Measurements from ENCODE around the gene MME.
"Not testable (repeated sequence)": the region's sequence is repeated elsewhere in the genome, so short reads cannot be mapped to it uniquely, and the experiment has no call there.

The MME gene

DNA sequence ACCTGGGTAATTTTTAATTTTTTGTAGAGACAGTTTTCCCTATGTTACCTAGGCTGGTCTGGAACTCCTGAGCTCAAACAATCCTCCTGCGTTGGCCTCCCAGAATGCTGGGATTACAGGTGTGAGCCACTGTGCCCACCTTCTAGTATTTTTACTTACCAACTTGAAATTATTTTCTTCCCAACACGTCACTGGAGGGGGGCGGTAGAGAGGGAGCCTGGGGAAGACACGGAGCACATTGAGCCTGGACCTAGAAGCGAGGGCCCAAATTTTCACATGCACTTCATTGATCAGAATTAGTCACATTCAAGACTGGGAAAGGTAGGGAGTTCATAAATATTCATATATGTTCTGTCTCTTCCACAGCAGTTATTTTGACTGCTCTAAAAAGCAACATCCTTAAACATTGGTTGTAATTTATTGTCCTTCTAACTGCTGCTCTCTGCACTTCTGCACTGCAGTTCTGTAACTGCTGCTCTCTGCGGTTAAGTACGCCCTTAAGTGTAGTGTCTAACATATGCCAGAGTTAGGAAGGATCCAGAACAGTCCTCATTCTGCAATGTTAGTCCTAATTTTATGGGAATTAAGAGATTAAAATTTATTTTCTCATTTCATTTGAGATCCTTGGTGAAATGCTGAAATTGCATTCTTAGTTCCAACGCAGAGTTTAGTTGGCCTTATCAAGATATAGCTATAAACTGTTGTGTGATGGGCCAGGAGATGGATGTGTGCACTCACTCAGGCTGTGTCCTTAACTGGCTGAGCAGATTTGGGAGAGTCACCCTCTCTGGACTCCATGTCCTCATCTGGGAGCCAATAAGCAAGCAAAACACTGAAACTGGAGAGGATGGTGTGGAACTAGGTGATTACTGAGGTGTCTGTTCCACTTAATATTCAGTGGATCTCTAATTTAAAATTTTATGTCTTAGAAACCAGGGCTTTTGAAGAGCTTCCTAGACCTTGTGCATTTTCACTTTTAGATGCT lies 115.1 kb downstream of the MME start:
- DNase-seq = no peak

DNA sequence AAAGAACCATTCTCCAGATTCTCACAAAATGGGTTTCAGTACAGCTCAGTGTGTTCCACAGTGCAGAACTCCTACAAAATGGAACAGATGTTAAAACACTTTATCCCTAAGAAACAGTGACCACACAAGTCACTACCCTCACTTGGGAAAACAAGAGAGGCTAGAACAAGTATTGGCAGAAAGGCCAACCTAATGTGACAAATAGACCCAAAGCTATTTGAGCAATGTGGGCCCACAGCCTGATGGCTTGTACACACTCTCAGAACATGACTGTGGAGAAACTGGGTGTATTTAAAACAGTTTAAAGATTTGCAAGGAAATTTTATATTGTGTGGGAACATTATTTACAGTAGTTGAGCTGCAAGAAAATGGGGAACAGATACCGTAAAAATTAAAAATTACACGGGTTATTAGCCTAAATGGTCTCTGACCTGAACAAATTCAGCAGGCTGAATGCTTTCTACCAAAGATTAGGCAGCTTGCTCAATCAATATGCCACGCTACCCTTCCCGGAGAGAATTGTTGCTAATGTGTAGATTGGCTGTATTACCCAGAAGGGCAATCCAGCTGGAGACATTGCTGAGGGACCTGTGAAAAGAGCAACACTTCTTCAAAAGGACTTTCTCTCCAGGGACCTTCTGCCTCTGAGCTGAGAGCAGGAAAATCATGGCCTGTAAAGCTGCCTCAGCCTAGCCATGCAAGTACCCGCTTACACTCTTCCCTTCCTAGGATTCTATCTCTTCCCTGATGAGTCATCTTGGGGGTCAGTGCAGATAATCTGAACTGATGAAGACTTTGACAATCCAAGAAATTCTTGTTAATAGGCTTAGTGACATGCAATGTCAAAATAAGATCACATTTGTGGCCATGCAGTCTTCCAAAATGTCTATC lies 116.3 kb downstream of the MME start:
- DNase-seq = no peak

DNA sequence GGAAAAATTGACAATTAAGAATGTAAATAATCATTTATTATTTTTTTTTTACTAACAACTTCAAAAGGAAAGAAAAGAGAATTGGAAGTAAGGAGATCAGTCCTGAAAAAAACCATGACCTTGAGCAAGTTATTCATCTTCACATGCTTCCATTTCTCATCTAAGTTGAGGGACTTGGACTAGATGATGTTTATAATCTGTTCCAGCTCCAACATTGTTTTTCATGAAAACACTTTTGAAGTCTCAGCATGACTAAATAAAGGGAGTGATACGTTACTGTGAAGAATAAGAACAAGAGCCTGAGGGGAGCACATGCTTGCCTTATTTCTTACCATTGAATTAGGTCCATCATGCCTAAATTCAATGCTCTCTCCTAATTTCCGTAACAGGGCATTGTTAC lies 117.7 kb downstream of the MME start:
- DNase-seq = no peak

DNA sequence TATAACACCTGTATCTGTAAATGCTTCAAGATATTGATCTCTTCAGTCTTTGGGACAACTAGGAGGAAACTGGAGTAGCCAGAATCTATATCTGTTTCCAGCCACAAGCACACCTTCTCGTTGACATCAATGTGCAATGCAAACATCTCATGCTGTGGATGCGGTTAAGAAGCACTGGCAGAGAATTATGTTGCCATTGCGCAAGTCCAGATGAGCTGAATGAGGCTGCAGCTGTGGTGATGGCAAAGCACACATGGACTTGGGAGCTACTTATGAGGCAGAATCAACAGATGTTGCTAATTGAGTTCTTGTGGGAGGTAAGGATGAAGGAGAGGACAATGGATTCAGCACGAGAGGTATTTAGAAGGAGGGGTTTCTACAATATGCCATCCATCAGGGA lies 122.5 kb downstream of the MME start:
- DNase-seq = no peak

DNA sequence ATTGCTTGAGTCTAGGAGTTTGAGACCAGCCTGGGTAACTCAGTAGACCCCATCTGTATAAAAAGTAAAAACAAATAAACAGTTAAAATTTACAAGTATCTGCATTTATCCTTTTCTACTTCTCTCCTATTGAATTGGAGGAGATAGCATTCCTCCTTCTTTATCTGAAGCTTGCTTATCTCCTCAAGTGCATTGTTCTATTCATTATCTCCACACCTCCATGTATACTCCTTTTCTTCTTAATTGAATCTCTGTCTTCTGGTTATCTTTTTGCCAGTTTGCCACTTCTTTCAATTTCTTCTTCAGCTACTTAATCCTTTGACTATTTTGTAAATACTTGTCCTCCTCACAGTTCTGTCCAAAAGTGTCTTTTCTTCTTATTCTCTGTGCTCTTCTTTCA lies 124.7 kb downstream of the MME start:
- no peak for DNase-seq

DNA sequence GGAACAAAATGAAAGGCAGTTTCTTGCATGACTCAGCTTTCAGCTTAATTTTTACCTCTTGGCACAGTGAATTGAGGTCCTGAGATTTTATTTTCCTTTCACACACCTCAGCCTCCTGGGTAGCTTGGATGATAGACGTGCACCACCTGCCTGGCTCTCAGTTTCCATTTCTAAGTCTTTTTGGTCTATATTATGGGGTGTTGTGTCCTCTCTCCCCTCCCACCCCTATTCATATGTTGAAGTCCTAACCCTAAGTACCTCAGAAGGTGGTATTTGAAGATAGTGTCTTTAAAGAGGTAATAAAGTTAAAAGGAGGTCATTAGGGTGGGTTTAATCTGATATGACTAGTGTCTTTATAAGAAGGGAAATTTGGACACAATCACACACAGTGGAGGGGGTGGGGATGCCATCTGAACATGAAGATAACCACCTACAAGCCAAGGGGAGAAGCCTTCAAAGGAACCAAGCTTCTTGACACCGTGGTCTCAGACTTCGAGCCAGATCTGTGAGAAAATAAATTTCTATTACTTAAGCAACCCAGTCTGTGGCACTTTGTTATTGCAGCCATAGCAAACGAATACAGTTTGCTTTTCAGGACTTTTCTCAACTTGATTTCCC lies 128.2 kb downstream of the MME start:
- no peak for DNase-seq

DNA sequence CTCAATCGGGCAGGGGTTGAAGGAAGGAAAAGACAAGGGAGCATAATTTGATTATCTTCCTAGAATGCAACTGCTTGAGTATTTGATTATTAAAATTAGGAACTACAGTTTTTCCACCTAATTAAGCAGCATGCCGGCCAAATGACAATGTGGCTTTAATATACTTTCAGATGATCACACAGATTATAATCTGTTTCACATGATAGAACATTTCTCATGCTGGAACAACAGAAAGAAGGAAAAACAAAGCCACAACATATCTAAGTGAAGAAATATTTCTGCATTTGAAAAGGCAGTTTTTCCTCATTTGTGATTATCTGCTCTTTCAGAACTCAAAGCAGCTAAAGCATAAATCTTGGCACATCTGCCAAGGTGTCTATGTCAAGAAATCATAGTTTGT lies 130.6 kb downstream of the MME start:
- no peak for DNase-seq

DNA sequence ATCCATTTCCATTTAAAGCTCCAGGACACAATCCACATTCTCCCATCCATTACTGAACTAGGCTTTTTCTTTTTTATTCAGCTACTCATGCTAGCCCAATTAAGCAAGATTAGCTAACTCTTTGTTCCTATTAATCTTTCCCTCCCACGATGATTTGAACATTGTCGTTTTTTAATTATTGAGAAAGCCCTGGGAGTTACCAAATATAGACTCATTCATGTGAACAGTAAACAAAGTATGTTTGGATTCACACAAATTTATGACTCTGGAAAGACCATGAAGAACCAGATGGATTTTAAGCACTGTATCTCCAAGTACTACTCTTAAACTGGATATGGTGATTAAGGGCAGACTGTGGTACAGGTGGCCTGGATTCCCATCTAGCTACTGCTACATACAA lies 131.1 kb downstream of the MME start:
- DNase-seq = no peak

DNA sequence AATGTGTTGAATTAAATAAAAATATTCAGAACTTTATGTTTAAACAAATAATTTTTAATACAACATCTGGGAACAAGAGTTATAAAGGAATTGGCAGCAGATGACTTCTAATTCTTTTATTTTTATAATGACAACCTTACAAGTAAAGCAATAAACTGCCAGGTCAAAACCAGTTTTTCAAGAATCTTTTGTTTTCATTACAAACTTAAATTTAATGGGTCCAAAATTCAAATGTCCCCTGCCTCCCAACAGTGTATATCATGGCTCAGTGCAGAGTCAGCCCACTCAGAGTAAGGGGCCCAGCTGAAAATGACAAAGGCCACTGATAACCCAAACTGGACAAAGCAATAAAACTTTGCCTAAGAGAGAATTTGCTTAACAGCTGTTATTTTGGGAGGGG lies 131.8 kb downstream of the MME start:
- no peak for DNase-seq

DNA sequence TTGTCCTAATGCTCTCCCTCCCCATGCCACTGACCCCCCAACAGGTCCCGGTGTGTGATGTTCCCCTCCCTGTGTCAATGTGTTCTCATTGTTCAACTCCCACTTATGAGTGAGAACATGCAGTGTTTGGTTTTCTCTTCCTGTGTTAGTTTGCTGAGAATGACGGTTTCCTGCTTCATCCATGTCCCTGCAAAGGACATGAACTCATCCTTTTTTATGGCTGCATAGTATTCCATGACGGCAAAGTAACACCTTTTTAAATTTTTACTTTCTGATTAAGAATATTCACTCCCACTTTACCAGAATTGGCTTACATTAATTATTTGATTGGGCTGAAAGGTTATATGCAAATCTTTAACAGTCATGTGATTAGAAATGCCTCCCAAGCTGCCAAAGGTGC lies 135.9 kb downstream of the MME start:
- DNase-seq = not testable (repeated sequence)

DNA sequence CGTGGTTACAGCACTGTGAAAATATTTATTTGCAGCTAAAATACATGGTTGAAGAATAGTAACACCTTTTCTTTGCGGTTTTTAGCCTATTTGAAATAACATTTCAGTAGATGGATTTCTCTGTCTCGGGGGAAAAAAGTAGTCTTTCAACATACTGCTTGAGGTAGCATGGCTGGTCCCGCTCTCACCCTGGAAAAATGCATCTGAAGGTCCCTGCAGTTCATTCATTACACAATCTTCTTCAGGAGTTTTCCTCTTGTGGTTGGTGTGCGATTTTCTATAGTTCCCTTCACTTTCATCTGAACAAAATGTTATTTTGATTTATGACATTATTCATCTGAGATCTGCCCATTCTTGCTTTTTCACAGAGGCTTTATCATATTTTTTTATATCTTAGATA lies 137.5 kb downstream of the MME start:
- DNase-seq = no peak

DNA sequence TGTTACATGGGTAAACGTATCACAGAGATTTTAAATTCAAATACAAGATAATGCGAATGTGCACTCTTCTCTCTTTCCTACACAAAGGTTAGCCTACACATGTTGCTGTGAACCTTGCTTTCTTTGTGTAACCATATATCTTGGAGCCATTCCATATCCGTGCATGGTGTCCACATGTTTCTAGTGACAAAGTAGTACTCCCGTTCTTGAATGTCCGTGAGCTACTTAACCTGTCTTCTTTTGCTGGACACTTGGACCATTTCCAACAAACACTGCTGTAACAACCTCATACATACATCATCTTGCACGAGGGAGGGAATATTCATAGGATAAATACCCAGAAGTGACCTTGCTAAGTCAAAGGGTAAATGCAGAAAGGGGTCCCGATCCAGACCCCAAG lies 138.3 kb downstream of the MME start:
- DNase-seq = no peak

DNA sequence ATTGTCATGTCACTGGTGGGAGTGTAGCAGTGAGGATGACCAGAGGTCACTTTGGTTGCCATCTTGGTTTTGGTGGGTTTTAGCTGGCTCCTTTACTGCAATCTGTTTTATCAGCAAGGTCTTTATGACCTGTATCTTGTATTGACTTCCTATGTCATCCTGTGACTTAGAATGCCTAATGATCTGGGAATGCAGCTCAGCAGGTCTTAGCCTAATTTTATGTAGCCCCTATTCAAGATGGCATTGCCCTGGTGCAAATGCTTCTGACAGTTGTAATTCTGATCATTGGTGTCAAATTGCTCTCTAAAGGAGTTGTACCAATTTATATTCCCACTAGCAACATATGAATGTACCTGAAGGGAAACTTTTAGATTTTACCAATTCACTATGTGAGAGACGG lies 139.0 kb downstream of the MME start:
- DNase-seq = no peak

DNA sequence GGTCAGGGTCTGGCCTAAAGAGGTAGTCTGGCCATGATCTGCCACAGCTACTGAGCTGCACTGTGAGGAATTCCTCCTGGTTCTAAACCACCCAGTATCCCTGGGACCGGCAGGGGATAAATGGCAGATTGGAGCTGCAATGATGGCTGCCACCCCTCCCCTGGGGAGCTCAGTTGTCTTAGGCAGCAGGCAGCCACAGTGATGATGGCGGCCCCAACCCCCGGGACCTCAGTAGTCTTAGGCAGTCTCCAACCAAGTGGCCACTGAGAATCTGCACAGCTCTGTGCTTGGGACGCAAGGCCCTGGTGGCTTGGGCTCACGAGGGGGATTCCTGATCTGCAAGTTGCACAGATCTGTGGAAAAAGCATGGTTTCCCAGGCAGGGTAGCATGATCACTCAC lies 145.3 kb downstream of the MME start:
- no peak for DNase-seq

DNA sequence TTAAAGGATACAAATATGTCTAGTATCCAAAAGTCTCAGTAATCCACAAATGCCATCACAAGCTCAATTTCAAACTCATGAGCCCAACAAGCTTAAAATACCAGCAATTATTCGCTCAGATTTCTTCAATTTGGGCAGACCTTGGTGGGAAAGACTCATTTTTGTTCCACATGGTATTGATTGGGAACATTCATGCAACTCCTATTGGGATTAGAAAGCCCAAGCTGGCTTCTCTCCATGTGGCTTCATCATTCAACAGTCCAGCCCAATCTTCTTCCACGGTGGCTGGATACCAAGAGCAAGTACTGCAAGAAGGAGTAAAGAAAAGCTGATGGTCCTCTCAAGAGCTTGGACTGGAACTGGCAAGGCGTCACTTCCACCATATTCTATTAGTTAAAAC lies 147.0 kb downstream of the MME start:
- DNase-seq = no peak

DNA sequence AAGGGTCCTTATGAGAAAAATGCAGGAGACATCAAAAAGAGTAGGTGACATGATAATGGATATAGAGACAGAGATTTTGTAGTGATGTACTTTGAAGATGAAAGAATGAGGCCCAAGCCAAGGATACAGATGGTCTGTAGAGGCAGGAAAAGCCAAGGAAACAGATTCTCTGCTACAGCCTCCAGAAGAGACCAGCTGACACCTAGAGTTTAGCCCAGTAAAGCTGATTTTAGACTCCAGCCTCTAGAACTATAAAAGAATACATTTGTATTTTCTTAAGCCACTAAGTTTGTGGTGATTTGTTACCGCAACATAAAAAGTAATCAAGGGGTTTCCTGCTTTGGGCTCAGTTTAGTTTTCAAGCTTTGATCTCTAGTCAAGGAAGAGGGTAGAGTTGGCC lies 148.6 kb downstream of the MME start:
- no peak for DNase-seq

DNA sequence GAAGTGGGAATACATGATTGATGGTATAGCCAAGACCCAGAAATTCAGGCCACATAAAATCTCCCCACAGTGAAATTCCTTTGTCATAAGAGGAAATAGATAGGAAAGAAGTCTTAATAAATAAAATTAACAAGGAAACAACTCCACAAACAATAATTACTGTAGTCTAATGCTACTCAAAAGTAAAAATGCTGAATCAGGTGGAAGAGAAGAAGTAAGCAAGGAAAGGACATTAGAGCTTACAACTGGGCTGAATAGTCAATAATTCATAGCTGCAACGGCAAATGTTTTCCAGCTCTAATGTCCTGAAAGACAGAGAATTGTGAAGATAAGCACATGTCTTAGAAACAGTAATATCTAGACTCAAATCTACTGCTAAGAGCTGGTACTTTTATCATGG lies 149.0 kb downstream of the MME start:
- DNase-seq = no peak

DNA sequence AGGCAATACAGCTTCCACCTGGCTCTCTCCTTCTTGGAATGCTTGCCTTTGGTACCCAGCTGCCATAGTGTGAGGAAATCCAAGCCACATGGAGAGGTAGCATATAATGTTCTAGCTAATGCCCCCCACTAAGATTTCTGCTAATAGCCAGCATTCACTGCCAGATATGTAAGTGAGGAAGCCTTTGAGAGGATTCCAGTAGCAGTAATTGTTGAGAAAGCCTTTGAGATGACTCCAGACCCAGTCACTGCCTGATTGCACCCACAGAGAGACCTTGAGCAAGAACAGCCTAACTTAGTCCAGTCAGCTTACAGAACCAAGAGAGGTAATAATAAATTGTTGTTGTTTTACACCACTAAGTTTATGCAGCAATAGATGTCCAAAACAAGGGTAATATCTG lies 150.3 kb downstream of the MME start:
- DNase-seq = no peak

DNA sequence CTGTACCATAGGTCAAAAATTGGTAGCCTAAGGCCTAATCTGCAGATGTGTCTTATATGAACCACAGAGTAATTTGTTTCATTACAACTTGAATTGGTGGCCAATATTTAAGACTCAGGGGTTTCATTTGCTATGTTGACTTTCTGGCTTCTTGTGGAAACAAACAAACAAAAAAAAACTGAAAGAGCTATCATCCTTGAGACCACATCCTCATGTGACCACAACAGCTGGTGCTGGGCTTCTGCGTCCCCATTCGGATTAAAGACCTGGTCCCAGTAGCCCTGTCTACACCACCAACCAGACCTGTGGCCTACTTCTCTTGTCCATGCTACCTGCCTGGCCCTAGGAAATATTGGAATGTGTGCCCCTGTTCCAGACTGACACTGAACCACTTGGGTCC lies 151.7 kb downstream of the MME start:
- DNase-seq = no peak

DNA sequence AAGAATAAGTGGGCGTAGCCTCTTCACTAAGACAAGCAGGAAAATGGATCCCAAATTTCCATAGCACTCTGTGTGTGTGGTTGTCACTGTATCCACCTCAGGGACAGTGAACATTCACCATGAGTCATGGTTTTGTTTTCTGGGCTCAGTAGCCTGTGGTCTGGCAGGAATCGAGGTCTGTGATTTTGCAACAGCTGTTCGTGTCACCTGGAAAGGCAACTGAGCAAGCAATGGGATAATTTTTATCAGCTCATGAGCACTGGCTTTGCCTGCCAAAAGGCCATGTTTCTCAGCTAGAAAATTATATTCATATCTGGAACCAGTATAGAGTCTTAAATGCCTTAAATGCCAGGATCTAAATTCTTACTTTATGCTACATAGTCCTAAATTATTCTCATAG lies 152.5 kb downstream of the MME start:
- no peak for DNase-seq

DNA sequence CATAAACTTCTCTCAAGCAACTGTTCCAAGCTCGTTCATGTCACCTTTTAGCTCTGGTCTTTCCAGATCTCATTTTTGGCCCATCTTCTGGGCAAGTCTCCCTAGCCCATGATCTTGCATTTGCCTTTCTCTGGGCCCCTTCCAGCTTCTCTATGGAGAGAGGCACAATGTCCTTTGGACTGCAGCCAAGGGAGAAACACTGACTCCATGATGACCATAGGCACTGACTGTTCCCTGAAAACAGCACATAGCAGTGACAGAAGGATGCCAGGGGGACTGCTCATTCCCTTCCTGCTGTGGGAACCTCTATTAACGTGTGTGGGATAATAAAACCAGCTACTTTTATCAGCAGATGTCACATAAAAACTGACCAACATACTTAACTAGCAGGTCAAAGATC lies 153.1 kb downstream of the MME start:
- DNase-seq = no peak

Data from activated CD4-positive, alpha-beta T cell treated with anti-CD3 and anti-CD28 coated beads, Interleukin-2, Interleukin-6, amounts not matched to agents 100 ng/mL and 50 ng/mL, durations not matched to agents 16 hours and 8 hours (primary cell).